ENCODE results near the gene PDSS1. TPM values are rescaled to one million over a fixed set of nuclear protein-coding genes. Genes with fewer than 3 reads are reported as not detected.

PDSS1 gene
- total RNA-seq, 1 experiment from 2014 or later = 18.4 TPM

- Histone ChIP-seq H3K4me1 (ENCODE audit: insufficient read depth, low read length) (no peaks in the 10 kb centered on the region), H3K4ac (ENCODE audit: low read depth, low read length) (no peak overlapping the region), H3K23ac (ENCODE audit: insufficient read length, low read depth, low read length) (no peak overlapping the region), H3K79me1 (ENCODE audit: insufficient read depth, low read depth, low read length, poor library complexity, severe bottlenecking) (no peaks in the 10 kb centered on the region), H3K56ac (ENCODE audit: insufficient read length, low read depth, low read length) (no peak overlapping the region), H3K18ac (ENCODE audit: insufficient read length, low read depth, low read length) (no peak overlapping the region), H2BK15ac (ENCODE audit: low read depth, low read length) (no peak overlapping the region), H2AFZ (ENCODE audit: low read length) (no peak overlapping the region), H3K9me3 (ENCODE audit: control insufficient read depth, low read depth, low read length) (no peaks in the 10 kb centered on the region), H3K9ac (ENCODE audit: extremely low read depth, insufficient read length, low read length) (no peak overlapping the region), H4K20me1 (ENCODE audit: control insufficient read depth, insufficient read depth, insufficient read length) (no peaks in the 10 kb centered on the region), H2BK5ac (ENCODE audit: insufficient read length, low read length) (no peak overlapping the region), H3T11ph (ENCODE audit: low read length) (no peak overlapping the region), H4K5ac (ENCODE audit: insufficient read length, low read depth, low read length) (no peak overlapping the region), H3K27ac (ENCODE audit: insufficient read length, low read depth, low read length) (no peak overlapping the region), H4K8ac (replicated peaks; ENCODE audit: insufficient read length, low read depth, low read length) (no peak overlapping the region), H2AK5ac (ENCODE audit: insufficient read length, low read length) (no peak overlapping the region), H2BK120ac (ENCODE audit: low read depth, low read length, poor library complexity, severe bottlenecking) (no peak overlapping the region), H2BK12ac (ENCODE audit: insufficient read length, low read depth, low read length) (no peak overlapping the region), H3K27me3 (ENCODE audit: insufficient read depth, low read length) (no peaks in the 10 kb centered on the region), H3K14ac (ENCODE audit: insufficient read depth, low read length) (no peak overlapping the region), H3K4me2 (ENCODE audit: insufficient read depth, insufficient read length, low read length) (no peak overlapping the region), H3K23me2 (ENCODE audit: insufficient read length, low read depth, low read length, poor library complexity, severe bottlenecking) (no peaks in the 10 kb centered on the region), H2BK20ac (ENCODE audit: low read depth, low read length, poor library complexity, severe bottlenecking) (no peak overlapping the region), H3K79me2 (ENCODE audit: insufficient read depth, low read length) (no peaks in the 10 kb centered on the region), H4K91ac (ENCODE audit: insufficient read length, low read depth, low read length) (no peak overlapping the region)
- peaks cover 18 to 65% (median 43%) of the 10 kb centered on the region in 3 experiments for H3K36me3 Mint-ChIP-seq (ENCODE audit: insufficient read depth in 1 of 3, low read depth in 3 of 3)
- no peak for DNase-seq
- no CpG with 5 or more reads among the region's 7 CpGs for WGBS (ENCODE audit: extremely low coverage, insufficient read length, low lambda C conversion rate)
- no peaks in the 10 kb centered on the region for H3K9me3 Mint-ChIP-seq
- no peak overlapping the region for H3K4me3 Mint-ChIP-seq
- no peaks in the 10 kb centered on the region for H3K4me1 Mint-ChIP-seq
- no peak overlapping the region for H3K27ac Mint-ChIP-seq
- no peak for TF ChIP-seq CTCF (conservative IDR thresholded peaks at IDR 0.05)
- no peaks in the 10 kb centered on the region for H3K27me3 Mint-ChIP-seq (ENCODE audit: low read depth)
These were observed 20.0 kb downstream of the PDSS1 start for GRCh38 chr10:26717476-26717875.
